DOHH2 (cell line): ENCODE data around the gene GRWD1.

ENCODE experiments used
- H3F3A ChIP-seq: fragments of 200-600 bp; sonication (generic), shearing (Covaris generic); 2 replicates; pipeline ENCODE4 v1.6.0; 2016; ENCODE audit warnings: antibody characterized with exemption, mild to moderate bottlenecking; ENCODE audit not compliant: control insufficient read depth, insufficient read depth
- H3K27ac ChIP-seq: fragments of 200-600 bp; sonication (generic); 2 replicates; pipeline ENCODE4 v1.5.1; 2014; ENCODE audit warnings: low read depth, mild to moderate bottlenecking, low read length, moderate library complexity
- H3K27me3 ChIP-seq: fragments of 200-600 bp; sonication (generic); 2 replicates; pipeline ENCODE4 v1.6.1; 2014; ENCODE audit warnings: mild to moderate bottlenecking, low read length, mixed read lengths; ENCODE audit not compliant: control insufficient read depth
- H3K36me3 ChIP-seq: fragments of 200-600 bp; sonication (generic); 2 replicates; pipeline ENCODE4 v1.6.1; 2014; ENCODE audit warnings: mild to moderate bottlenecking, low read length, moderate library complexity, mixed read lengths; ENCODE audit not compliant: control insufficient read depth
- H3K4me1 ChIP-seq: fragments of 200-600 bp; sonication (generic); 2 replicates; pipeline ENCODE4 v1.6.1; 2014; ENCODE audit warnings: mild to moderate bottlenecking, low read length, mixed read lengths; ENCODE audit not compliant: control insufficient read depth
- H3K4me2 ChIP-seq: fragments of 200-600 bp; sonication (generic); 2 replicates; pipeline ENCODE4 v1.6.0; 2014; ENCODE audit warnings: mild to moderate bottlenecking, low read length, moderate library complexity
- H3K4me3 ChIP-seq: fragments of 200-600 bp; sonication (generic); 2 replicates; pipeline ENCODE4 v1.5.1; 2014; ENCODE audit warnings: mild to moderate bottlenecking, low read length, mixed read lengths
- H3K79me2 ChIP-seq: fragments of 200-600 bp; sonication (generic); 2 replicates; pipeline ENCODE4 v1.6.1; 2014; ENCODE audit warnings: mild to moderate bottlenecking, low read length, mixed read lengths; ENCODE audit not compliant: control insufficient read depth
- H3K9me2 ChIP-seq: fragments of 200-600 bp; sonication (generic); replicated peaks from 2 replicates; pipeline ENCODE4 v1.6.1; 2014; ENCODE audit warnings: mild to moderate bottlenecking, low read length, mixed read lengths; ENCODE audit not compliant: control insufficient read depth
- H3K9me3 ChIP-seq: fragments of 200-600 bp; sonication (generic); 2 replicates; pipeline ENCODE4 v1.6.1; 2014; ENCODE audit warnings: antibody characterized with exemption, low read length, mixed read lengths; ENCODE audit not compliant: control insufficient read depth, insufficient read depth
- H4K20me1 ChIP-seq: fragments of 200-600 bp; sonication (generic); 2 replicates; pipeline ENCODE4 v1.6.0; 2014; ENCODE audit warnings: low read depth, mild to moderate bottlenecking, antibody characterized with exemption, low read length, moderate library complexity; ENCODE audit not compliant: control insufficient read depth, insufficient read depth
- CTCF ChIP-seq: fragments of 200-600 bp; sonication (generic); IDR thresholded peaks from one replicate; pipeline ENCODE4 v1.5.1; 2014; ENCODE audit warnings: antibody characterized with exemption, mild to moderate bottlenecking, low read depth, low read length; ENCODE audit not compliant: poor library complexity, severe bottlenecking
- EZH2phosphoT487 ChIP-seq: fragments of 200-600 bp; sonication (generic); IDR thresholded peaks from 2 replicates; pipeline ENCODE4 v1.6.1; 2017; ENCODE audit warnings: borderline replicate concordance, mild to moderate bottlenecking, antibody characterized with exemption, low read length, moderate library complexity, mixed read lengths

Gene GRWD1

GRCh38 chr19:48474084-48474592 lies 28.4 kb downstream of the GRWD1 start:
- no peaks in the 10 kb centered on the region for H3F3A ChIP-seq
- no peak overlapping the region for H3K27ac ChIP-seq
- TF ChIP-seq CTCF (no peak), EZH2phosphoT487 (no peak)
- no peaks in the 10 kb centered on the region for H3K9me2 ChIP-seq
- H3K27me3 ChIP-seq, result no peaks in the 10 kb centered on the region
- H3K4me2 ChIP-seq, result no peak overlapping the region
- H3K36me3 ChIP-seq, result peaks cover 60% of the 10 kb centered on the region
- H4K20me1 ChIP-seq, result peaks cover 11% of the 10 kb centered on the region
- H3K4me1 ChIP-seq, result peaks cover 10% of the 10 kb centered on the region
- H3K4me3 ChIP-seq, result no peak overlapping the region
- H3K79me2 ChIP-seq, result peaks cover 13% of the 10 kb centered on the region
- no peaks in the 10 kb centered on the region for H3K9me3 ChIP-seq

GRCh38 chr19:48475369-48476068 lies 29.7 kb downstream of the GRWD1 start:
- Histone ChIP-seq H4K20me1 (0 out of 2 replicates have a peak, but pooled peaks cover 3% of the 10 kb centered on the region), H3K4me2 (no peak overlapping the region), H3K9me2 (no peaks in the 10 kb centered on the region), H3K27ac (no peak overlapping the region), H3F3A (no peaks in the 10 kb centered on the region), H3K4me1 (peaks cover 4% of the 10 kb centered on the region), H3K79me2 (peaks cover 4% of the 10 kb centered on the region), H3K27me3 (no peaks in the 10 kb centered on the region), H3K9me3 (no peaks in the 10 kb centered on the region), H3K36me3 (peaks cover 54% of the 10 kb centered on the region), H3K4me3 (no peak overlapping the region)
- no peak for TF ChIP-seq CTCF
- TF ChIP-seq EZH2phosphoT487, result no peak

- no peaks in the 10 kb centered on the region for H4K20me1 ChIP-seq
- H3K27me3 ChIP-seq, result no peaks in the 10 kb centered on the region
- peaks cover 48% of the 10 kb centered on the region for H3K36me3 ChIP-seq
- H3K4me2 ChIP-seq, result no peak overlapping the region
- no peak overlapping the region for H3K27ac ChIP-seq
- peaks cover 6% of the 10 kb centered on the region; the same call in 1 of the 2 replicates for H3K4me1 ChIP-seq
- H3K79me2 ChIP-seq, result no peaks in the 10 kb centered on the region; the same call in 1 of the 2 replicates
- no peak for TF ChIP-seq EZH2phosphoT487
- no peak for TF ChIP-seq CTCF
- H3F3A ChIP-seq, result no peaks in the 10 kb centered on the region
- H3K4me3 ChIP-seq, result no peak overlapping the region
- no peaks in the 10 kb centered on the region for H3K9me3 ChIP-seq
- H3K9me2 ChIP-seq, result no peaks in the 10 kb centered on the region
These were observed 30.4 kb downstream of the GRWD1 start for GRCh38 chr19:48476176-48476575.
